ENCODE measurements around the gene TRPM1. TPM values are rescaled to one million over a fixed set of nuclear protein-coding genes. Genes with fewer than 3 reads are reported as not detected.
A peak's percentile ranks its signal among the peaks of the same experiment; 100 is the strongest.

Gene TRPM1
- total and polyA plus RNA-seq, 3 donors from 2014 or later, result 3.6 to 4.4 (median 4.4) TPM

DNA sequence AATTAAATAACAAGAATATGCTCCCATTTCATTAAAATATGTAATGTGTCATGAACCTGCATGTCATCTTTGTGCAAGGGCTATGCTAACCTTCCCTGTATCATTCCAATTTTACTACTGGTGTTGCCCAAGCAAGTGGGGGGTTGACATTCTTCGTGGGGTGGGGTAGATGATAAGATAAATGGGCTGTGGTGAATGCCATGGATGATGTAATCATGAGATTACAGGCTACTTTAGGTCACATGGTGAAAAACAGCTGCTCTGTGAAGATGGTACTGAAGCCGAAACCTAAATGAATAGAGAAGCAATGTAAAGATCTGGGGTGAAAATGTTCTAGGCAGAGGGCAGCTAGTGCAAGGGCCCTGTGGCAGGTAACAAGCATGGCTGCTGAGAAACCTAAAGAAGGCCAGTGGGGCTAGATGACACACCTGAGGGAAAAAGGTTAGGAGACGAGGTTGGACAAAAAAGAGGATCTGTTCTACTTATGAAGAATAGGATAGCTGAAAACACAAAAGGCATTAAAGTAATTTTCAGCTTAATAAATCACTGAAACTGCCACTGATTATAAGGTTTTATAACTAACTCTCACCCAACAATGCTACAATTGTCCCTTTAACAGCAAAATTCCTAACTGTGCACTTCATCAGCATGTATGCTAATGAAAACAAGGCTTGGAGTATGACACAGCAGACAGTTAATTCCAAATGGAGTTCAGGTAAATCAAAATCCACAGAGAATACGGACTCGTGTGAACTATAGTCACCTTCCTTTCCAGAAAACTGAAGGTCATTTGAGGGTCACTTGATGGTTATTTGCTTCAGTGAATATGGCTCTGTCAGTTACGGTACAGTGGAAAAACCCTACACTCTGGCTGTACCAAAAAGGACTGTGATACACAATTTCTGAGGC lies 145.1 kb downstream of the TRPM1 start:
- Histone ChIP-seq H3K36me3 (ENCODE audit: low read depth, missing control alignments) (no peaks in the 10 kb centered on the region), H3K27ac (no peak overlapping the region), H3K4me3 (no peak overlapping the region), H3K9me3 (no peaks in the 10 kb centered on the region), H3K4me1 (no peaks in the 10 kb centered on the region), H3K27me3 (no peaks in the 10 kb centered on the region)
- WGBS, 2 donors, result 87 to 88% methylated on average over 6 of the region's 6 CpGs
- DNase-seq, result no peak
- TF ChIP-seq POLR2A (IDR thresholded peaks at IDR 0.05), result no peak
- TF ChIP-seq, protein P1, sequence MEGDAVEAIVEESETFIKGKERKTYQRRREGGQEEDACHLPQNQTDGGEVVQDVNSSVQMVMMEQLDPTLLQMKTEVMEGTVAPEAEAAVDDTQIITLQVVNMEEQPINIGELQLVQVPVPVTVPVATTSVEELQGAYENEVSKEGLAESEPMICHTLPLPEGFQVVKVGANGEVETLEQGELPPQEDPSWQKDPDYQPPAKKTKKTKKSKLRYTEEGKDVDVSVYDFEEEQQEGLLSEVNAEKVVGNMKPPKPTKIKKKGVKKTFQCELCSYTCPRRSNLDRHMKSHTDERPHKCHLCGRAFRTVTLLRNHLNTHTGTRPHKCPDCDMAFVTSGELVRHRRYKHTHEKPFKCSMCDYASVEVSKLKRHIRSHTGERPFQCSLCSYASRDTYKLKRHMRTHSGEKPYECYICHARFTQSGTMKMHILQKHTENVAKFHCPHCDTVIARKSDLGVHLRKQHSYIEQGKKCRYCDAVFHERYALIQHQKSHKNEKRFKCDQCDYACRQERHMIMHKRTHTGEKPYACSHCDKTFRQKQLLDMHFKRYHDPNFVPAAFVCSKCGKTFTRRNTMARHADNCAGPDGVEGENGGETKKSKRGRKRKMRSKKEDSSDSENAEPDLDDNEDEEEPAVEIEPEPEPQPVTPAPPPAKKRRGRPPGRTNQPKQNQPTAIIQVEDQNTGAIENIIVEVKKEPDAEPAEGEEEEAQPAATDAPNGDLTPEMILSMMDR (IDR thresholded peaks at IDR 0.05), result no peak
- intact Hi-C loops (cut with DNase I; ENCODE audit: low total_unique reads), result no loop called here

DNA sequence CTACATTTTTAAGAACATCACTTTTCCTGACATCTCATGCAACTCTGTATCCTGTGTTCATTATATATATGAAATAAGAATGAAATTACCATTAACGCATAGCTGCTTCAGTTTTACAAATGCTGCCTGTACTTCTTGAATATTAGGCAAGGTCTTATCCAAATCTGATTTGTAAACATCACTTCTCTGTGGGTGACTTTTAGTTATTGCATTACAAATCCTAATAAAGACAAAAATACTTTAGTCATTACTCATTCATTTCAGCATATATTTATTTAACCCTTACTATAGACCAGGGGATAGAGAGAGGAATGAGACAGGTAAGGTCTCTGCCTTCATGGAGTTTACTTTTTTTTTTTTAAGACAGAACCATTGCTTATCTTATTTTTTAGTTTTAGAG lies 146.9 kb downstream of the TRPM1 start:
- H3K4me1 ChIP-seq, result no peaks in the 10 kb centered on the region
- H3K9me3 ChIP-seq, result no peaks in the 10 kb centered on the region
- intact Hi-C loops (cut with DNase I; ENCODE audit: low total_unique reads), result no loop called here
- peak overlapping the region in 1 of 2 donors; percentile 4 for H3K27ac ChIP-seq
- no peak for DNase-seq
- no peaks in the 10 kb centered on the region for H3K27me3 ChIP-seq
- no peak for TF ChIP-seq POLR2A (IDR thresholded peaks at IDR 0.05)
- TF ChIP-seq, protein P1 (IDR thresholded peaks at IDR 0.05), result no peak
- H3K4me3 ChIP-seq, result no peak overlapping the region
- WGBS, 2 donors, result 90 to 98% methylated on average over 1 of the region's 1 CpG
- H3K36me3 ChIP-seq (ENCODE audit: low read depth, missing control alignments), result no peaks in the 10 kb centered on the region

DNA sequence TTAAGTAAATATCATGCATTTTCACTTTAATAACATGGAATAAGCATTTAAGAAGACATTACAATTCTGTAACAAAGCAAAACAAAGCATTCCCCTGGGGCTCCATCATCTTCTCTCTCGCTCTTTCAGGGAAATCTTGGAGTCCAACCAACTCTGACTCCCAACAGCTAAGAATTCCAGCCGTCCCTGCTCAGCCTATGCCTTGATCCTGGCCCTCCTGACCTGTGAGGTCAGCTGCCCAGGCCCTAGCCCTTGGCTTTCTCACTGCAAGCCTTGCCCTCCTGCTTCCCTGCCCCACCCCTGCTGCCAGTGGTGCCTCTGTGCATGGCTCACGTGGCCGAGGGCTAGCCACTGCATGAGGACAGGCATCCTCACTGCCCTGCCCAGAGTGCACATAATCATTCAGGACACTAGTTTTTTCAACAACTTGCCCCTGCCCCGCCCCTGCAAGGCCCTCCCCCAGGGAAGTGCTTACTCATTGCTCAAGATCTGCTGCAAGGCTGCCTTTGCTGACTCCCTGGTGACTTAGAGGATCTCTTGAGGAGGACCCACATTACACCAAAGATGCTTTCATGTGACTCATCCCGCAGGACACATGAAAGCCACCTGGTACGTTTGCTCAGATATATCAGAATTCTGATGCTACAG lies 147.7 kb downstream of the TRPM1 start:
- no peak for TF ChIP-seq POLR2A (IDR thresholded peaks at IDR 0.05)
- TF ChIP-seq, protein P1 (IDR thresholded peaks at IDR 0.05), result no peak
- no peaks in the 10 kb centered on the region for H3K36me3 ChIP-seq (ENCODE audit: low read depth, missing control alignments)
- H3K27ac ChIP-seq, result no peak overlapping the region
- H3K9me3 ChIP-seq, result no peaks in the 10 kb centered on the region
- H3K4me3 ChIP-seq, result no peak overlapping the region
- no peaks in the 10 kb centered on the region for H3K27me3 ChIP-seq
- H3K4me1 ChIP-seq, result no peaks in the 10 kb centered on the region
- intact Hi-C loops (cut with DNase I; ENCODE audit: low total_unique reads), result no loop called here
- 57 to 60% methylated on average over 7 of the region's 7 CpGs for WGBS, 2 donors
- no peak for DNase-seq

DNA sequence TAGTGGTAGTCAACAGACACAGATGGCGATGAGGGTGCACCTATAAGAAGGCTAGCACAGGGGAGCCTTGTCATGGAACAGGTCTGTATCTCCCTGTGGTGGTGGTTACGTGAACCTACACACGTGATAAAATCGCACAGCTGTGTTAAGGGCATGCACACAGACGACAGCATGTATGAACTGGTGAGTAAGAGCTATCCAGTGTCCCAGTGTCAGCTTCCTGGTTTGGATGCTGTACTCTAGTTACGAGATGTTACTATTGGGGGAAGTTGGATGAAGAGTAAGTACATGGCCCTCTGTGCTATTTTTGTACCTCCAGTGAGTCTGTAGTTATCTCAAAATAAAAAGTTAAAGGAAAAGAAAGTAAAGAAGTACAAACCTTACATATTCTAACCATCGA lies 148.3 kb downstream of the TRPM1 start:
- no peaks in the 10 kb centered on the region for H3K9me3 ChIP-seq
- intact Hi-C loops (cut with DNase I; ENCODE audit: low total_unique reads), result no loop called here
- H3K4me3 ChIP-seq, result no peak overlapping the region
- no peaks in the 10 kb centered on the region for H3K36me3 ChIP-seq (ENCODE audit: low read depth, missing control alignments)
- no peak overlapping the region for H3K27ac ChIP-seq
- H3K27me3 ChIP-seq, result no peaks in the 10 kb centered on the region
- H3K4me1 ChIP-seq, result no peaks in the 10 kb centered on the region
- no peak for DNase-seq
- TF ChIP-seq, protein P1 (IDR thresholded peaks at IDR 0.05), result no peak
- no peak for TF ChIP-seq POLR2A (IDR thresholded peaks at IDR 0.05)
- WGBS, 2 donors, result 73 to 74% methylated on average over 7 of the region's 7 CpGs

MicroRNAs within 50 kb of the gene (microRNA counts, 767-probe panel; counts per million panel counts)
- microRNA hsa-miR-211-5p, result 0 to 152 counts per million in 2 donors

Small RNAs within 50 kb of the gene (microRNA-seq; reads per million reads assigned to microRNA genes)
- 0 to 1.4 reads per million in 2 donors for gene MIR211 (ENCODE audit: borderline number of aligned reads in 2 of 2, borderline replicate concordance in 1 of 2)

Small RNAs within 50 kb of the gene (small RNA-seq; reads per million reads assigned to genes)
- gene MIR211, result 0 to 0.18 reads per million in 2 donors
- 0 reads per million in 2 donors for gene RNU6-466P

Other genes starting within 250 kb of the TRPM1 start
- 10 to 100 TPM; 24.0 to 29.1 TPM for gene FAN1, start 197.8 kb downstream of the TRPM1 start, total RNA-seq
- 22.5 TPM for gene FAN1, start 197.8 kb downstream of the TRPM1 start, polyA plus RNA-seq (ENCODE audit: insufficient read depth, low read depth, low replicate concordance)
- gene MTMR10, start 110.1 kb downstream of the TRPM1 start, total RNA-seq, result 10 to 100 TPM; 35.4 to 36.6 TPM
- gene MTMR10, start 110.1 kb downstream of the TRPM1 start, polyA plus RNA-seq (ENCODE audit: insufficient read depth, low read depth, low replicate concordance), result 27.0 TPM
- 10 to 100 TPM; 41.9 to 61.7 TPM for gene KLF13, start 225.1 kb upstream of the TRPM1 start, total RNA-seq
- 45.7 TPM for gene KLF13, start 225.1 kb upstream of the TRPM1 start, polyA plus RNA-seq (ENCODE audit: insufficient read depth, low read depth, low replicate concordance)